GM12891 (cell line): ENCODE results near the gene ZNF500.

ENCODE experiments used
- POLR2A ChIP-seq: IDR thresholded peaks from 2 replicates; pipeline ENCODE4 v1.6.1; 2011; ENCODE audit warnings: low read depth, low read length, control low read depth
- POLR2AphosphoS5 ChIP-seq: IDR thresholded peaks from 2 replicates; pipeline ENCODE4 v1.6.1; 2011; ENCODE audit warnings: low read depth, low read length, control low read depth
- SPI1 ChIP-seq: IDR thresholded peaks from 2 replicates; pipeline ENCODE4 v1.6.1; 2011; ENCODE audit warnings: low read depth, low read length, control low read depth

DNA sequence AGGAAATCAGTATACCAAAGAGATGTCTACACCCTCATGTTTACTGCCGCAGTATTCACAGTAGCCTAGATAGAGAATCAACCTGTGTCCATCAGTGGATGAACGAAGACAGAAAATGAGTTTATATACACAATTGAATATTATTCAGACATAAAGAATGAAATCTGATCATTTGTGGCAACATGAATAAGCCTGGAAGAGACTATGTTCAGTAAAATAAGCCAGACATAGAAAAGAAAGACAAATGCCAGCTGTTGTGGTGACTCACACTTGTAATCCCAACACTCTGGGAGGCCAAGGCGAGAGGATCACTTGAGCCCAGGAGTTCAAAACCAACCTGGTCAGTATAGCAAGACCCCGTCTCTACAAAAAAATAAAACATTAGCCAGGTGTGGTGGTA, 57.5 kb downstream of the ZNF500 start:
- TF ChIP-seq POLR2A (no peak), POLR2AphosphoS5 (no peak), SPI1 (no peak)
